Non-pigmented ciliary epithelial cell (primary cell): ENCODE measurements around the gene PGP.
"Not testable (repeated sequence)": the region's sequence is repeated elsewhere in the genome, so short reads cannot be mapped to it uniquely, and the experiment has no call there.

Experiments used
- DNase-seq: peaks from one replicate; pipeline ENCODE4 v3.0.0-alpha.2; 2010; ENCODE audit warnings: low read depth

The PGP gene

DNA sequence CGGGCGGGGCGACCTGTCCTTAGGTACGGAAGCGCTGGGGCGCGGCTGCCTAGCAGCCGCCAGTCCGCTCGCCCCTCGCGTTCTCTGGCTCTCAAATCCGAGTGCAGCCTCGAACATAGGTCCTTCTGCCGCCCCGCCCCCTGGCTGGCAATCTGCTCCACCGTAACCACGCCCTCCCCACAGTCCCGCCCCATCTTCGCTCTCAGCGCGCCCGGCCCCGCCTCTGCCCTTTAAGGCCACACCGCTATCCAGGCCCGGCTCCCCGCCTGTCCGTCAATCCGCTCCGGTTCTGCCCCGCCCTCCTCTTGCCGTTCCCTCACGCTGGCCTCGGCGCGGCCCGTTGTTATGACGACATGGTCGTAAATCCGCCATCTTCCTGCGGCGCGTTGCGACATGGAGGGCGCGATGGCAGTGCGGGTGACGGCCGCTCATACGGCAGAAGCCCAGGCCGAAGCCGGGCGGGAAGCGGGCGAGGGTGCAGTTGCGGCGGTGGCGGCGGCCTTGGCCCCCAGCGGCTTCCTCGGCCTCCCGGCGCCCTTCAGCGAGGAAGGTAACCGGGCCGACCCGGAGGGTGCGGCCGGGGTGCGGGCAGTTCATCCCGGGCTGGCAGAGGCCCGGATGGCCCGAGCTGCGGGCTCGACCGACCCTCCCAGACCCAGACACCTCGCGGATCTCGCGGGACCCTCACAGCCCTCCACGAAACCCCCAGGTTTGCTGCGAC lies 8.7 kb upstream of the PGP start, which contains the start of gene E4F1:
E4F1 (plus strand) TSS at position 371 of the 721 bp plus-strand sequence; CDS start at position 394, 23 bp downstream.
- peak; percentile 97 for DNase-seq

DNA sequence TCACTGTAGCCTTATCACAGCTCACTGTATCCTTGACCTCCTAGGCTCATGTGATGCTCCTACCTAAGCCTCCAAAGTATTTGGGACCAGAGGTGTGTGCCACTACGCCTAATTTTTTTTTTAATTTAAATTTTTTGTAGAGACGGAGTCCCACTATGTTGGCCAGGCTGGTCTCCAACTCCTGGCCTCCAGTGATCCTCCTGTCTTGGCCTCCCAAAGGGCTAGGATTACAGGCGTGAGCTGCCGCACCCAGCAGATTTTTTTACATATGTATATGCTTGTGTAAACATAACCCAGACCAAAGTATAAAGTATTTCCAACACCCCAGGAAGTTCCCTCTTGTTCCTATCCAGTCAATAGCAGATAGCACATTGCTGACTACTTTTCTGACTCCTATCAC lies 1.7 kb upstream of the PGP start:
- no peak for DNase-seq

DNA sequence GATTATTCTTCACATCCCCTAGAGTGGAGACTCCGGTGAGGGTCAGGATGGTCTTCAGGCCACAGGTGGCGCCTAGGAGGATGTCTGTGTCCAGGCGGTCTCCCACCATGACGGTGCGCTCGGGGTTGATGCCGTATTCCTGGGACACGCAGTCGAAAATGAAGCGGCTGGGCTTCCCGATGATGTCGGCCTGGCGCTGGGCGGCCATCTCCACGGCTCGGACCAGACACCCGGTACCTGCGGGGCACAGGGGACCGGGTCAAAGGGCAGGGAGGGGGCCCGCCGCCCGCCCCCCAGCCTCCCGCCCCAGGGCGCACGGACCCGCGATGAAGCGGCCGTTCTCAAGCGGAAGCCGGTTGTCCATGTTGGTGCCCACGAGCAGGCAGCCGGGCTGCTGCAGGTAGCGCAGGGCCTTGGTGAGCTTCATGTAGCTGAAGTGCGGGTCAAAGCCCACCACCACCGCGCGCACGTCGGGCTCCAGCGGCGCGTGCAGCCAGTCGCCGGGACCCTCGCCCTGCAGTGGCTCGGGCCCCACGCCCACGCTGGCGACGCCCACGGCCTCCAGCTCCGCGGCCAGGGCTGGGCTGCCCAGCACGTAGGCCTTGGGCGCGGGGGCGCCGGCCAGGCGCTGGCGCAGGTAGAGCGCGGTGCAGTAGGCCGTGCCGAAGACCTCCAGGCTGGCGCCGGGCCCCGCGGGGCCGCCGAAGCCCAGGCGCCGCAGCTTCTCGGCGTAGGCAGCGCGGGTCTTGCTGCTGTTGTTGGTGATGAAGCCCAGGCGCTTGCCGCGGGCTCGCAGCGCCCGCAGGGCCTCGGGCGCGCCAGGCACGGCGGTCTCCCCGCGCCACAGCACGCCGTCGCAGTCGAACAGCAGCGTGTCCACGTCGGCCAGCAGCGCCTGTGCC lies 572 bp downstream of the PGP start:
- DNase-seq = no peak

DNA sequence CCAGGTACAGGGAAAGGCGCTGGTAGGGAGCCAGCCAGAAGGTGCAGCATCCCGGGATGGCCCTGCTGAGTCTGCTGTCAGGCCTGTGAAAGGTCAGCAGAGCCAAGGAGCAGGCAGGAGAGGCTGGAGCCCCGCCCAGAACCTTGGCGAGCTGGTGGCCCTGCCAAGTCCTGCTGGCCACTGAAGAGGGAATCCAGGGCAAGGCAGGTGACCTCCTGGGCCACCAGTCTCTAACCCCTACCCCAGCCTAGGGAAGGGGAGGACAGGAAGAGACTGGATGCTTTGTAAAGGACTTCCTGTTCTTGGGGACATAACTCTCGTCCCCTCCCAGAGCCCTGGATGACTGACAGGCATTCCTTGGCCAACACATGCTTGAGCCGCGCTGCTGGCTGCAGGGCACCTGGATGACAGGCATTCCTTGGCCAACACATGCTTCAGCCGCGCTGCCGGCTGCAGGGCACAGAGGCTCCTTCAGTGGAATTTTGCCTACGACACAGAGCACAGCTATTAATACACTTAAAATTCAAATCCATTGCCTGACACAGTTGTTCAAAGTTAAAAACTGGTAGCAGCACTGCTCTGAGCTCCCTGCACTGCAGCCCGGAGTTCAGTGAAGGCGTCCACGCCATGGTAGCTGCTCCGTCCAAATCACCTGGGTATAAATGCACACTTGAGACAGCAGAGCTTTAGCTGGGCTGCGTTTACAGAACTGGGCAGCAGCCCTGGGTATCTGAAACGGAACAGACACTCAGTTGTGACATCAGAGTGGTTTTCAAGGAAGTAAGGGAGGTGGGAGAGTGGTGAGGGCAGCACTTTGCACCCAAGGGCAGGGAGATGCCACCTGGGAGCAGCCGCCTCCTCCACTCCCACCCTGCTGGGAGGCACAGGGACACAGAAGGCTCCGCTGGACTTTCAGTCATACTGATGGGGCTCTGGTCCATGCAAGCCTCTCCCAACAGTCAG lies 2.0 kb downstream of the PGP start:
- DNase-seq = no peak

- no peak for DNase-seq
These were observed 2.7 kb downstream of the PGP start for GRCh38 chr16:2211923-2212347.

DNA sequence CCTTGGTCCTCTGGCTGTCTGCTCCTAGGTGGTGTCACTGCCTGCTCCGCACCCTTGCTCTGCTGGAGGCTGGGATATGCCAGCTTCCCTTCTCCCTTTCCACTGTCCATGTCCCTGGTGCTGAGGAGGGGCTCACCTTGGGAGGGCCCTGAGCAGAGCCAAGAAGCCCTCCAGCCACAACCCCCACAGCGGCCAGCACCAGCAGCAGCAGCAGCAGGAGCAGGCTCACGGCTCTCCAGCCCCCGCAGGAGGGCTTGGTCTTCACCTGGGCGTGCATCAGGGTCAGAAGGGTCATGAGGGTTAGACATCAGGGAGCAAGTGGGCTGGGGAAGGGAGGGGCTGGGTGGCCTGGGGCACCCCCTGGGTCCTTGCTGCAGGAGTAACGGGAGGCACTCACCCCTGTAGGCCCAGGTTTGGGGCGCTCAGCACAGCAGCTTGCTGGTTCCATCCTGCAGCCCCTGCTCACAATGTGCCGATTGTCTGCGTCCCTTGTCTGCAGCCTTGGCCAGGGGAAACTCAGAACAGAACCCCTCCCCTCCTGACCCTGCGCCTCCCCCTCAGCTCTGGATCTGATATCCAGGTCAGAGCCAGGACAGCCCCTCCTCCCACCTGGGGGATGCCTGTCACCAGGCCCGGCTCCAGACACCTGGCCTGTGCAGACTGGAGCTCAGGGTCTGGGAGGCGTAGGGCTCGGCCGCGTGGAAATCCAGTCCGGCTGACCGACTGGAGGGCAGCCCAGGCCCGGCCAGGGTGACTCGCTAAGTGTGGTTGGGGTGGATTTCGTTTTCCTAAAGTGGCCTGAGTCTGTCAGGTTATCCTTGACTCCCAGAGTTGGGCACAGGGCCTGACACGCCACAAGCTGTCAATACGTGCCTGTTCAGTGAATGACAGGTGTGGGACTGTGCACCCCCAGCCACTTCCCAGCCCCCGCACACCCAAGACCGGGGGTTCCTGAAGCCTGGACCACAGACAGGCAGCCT lies 4.0 kb downstream of the PGP start, which contains the start of gene BRICD5:
BRICD5 (minus strand) TSS at position 478 of the 980 bp plus-strand sequence; CDS start at position 448, 30 bp downstream.
- DNase-seq = no peak

DNA sequence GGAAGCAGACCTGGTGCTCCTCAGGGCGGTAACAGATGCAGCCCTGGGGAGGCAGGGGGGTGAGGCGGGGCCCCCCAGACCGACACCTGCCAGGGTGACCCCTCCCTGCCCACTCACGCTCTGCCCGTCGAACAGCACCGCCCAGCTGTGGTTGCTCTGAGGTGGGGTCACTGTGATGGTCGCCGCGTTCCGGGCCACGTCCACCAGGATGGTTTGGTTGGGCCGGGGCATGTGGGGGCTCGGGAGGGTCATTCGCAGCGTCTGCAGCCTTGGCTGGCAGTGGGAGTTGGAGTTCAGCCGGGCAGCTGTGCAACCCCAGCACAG lies 4.7 kb downstream of the PGP start:
- DNase-seq = no peak

GRCh38 chr16:2209258-2210008 lies 5.2 kb downstream of the PGP start:
- no peak for DNase-seq

DNA sequence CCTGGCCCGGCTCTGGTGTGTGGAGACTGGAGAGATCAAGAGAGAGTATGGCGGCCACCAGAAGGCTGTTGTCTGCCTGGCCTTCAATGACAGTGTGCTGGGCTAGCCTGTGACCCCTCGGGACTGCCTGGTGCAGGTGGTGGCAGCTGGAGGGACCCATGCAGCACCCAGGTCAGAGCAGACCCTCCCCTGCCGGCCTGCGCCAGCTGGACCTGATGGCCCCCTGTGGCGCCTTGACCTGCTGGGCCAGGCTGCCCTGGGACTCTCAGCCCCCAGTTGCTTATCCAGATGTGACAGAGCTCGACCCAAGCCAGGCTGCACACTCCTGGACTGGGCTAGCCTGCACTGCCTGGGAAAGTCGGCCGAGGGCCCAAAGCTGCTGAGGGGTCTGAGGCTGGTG lies 5.9 kb downstream of the PGP start:
- no peak for DNase-seq

GRCh38 chr16:2208308-2208707 lies 6.3 kb downstream of the PGP start:
- no peak for DNase-seq

- no peak for DNase-seq
These were observed 6.8 kb downstream of the PGP start for GRCh38 chr16:2207872-2208271.

GRCh38 chr16:2206780-2207433 lies 7.7 kb downstream of the PGP start:
- DNase-seq = no peak

DNA sequence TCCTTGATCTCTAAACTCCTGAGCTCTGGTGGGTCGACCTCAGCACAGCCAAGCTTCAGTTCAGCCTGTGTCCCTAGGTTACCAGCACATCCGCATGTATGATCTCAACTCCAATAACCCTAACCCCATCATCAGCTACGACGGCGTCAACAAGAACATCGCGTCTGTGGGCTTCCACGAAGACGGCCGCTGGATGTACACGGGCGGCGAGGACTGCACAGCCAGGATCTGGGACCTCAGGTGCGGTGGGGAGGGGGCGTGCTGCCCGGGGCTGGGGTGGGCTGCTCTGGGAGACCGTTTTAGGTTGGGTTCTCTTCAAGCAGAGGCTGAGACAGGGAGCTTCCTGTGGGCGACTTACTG lies 8.2 kb downstream of the PGP start:
- DNase-seq = no peak

DNA sequence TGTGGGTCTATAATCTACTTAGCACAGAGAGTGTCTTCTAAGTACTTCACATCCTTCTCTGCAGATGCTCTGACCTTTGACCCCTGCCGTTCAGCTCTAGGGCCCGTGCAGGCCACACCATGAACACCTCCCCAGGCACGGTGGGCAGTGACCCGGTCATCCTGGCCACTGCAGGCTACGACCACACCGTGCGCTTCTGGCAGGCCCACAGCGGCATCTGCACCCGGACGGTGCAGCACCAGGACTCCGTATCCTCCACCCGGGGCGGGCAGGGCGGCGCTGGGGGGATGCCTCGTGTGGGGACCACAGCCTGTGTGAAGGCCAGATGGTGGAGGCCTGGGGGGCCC lies 8.7 kb downstream of the PGP start:
- DNase-seq = no peak

DNA sequence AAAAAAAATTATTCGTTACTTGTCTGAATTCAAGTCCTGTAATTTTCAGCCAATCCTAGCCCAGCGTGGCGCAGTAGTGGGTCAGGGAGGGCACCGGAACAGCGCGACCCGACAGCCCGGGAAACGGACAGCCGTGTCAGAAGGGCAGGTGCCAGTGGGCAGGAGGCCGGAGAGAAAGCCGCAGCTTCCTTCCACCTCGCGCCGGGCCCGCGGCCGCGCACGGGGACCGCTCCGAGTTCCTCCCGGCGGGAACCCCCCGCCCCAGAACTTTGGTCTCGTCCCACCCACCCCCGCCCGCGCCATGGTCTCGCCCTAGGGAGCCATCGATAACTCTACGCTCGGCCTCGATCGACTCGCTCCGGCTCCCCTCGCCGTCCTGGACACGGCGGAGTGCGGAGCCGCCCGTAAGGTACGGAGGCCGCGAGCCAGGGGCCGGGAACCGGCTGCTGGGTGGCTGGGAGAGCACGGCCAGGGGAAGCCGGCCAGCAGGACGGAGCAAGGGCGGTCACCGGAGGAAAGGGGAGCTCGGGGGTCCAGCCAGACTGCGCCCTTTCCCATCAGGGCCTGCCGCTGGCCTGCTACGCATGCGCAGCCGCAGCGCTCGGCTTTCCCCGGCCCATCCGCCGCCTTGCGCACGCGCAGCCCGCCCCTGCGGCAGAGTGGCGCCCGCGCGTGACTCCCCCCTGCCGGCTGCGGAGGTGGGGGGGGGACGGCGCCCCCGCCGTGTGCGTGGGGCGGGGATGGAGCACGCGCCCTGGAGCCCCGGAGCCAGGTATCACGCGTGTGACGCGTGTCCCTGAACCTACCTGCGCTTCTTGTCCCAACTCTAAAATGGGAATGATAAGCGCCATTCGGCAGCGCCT lies 9.3 kb downstream of the PGP start, which contains the start of gene MLST8:
MLST8 (plus strand) TSS at position 351 of the 863 bp plus-strand sequence. CDS start 632 bp downstream, outside the sequence.
- peak; percentile 43 for DNase-seq

DNA sequence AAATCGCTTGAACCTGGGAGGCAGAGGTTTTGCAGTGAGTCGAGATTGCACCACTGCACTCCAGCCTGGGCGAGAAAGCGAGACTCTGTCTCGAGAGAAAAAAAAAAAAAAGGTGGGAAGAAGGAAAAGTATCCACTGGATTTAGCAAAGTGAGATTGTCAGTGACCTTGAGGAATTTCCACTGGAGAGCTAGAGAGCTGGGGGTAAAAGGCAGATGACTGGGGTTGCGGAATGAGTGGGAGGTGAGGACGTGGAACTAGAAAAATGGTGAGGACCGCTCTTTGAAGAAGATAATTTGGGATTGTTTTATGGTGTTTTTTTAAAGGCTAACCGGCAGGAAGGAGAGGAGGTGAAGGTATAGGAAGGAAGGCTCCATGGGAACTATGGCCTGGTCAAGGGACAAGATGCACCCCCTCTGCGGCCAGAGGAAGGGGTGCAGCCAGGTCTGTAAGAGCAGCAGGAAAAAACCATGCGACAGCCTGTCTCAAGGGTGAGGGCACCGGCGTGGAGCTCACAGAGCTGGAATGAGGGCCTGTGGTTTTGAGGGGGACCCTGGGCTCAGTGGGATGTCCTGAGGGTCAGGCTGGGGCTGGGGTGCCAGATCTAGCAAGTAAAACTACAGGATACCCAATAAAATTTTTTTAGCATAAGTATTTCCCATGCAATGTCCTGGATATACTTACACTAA lies 10.1 kb downstream of the PGP start:
- DNase-seq = no peak

- not testable (repeated sequence) for DNase-seq
These were observed 11.4 kb downstream of the PGP start for GRCh38 chr16:2203119-2203688.

GRCh38 chr16:2200313-2200712 lies 14.3 kb downstream of the PGP start:
- no peak for DNase-seq
